GM19395 (cell line): Measurements from ENCODE around the gene RSPH10B2.
"Not testable (repeated sequence)": the region's sequence is repeated elsewhere in the genome, so short reads cannot be mapped to it uniquely, and the experiment has no call there.

Source experiments
- ATAC-seq: cut with Tn5 transposase; IDR thresholded peaks from one replicate; pipeline ENCODE4 v1.9.1; 2021; ENCODE audit warnings: mild to moderate bottlenecking, moderate library complexity; ENCODE audit not compliant: unreplicated experiment

RSPH10B2 gene

GRCh38 chr7:6837081-6837480 lies 83.2 kb downstream of the RSPH10B2 start:
- ATAC-seq, result not testable (repeated sequence)

- not testable (repeated sequence) for ATAC-seq
Observed at GRCh38 chr7:6842278-6842921, 88.5 kb downstream of the RSPH10B2 start.

- not testable (repeated sequence) for ATAC-seq
Observed at GRCh38 chr7:6843092-6843491, 89.2 kb downstream of the RSPH10B2 start.

DNA sequence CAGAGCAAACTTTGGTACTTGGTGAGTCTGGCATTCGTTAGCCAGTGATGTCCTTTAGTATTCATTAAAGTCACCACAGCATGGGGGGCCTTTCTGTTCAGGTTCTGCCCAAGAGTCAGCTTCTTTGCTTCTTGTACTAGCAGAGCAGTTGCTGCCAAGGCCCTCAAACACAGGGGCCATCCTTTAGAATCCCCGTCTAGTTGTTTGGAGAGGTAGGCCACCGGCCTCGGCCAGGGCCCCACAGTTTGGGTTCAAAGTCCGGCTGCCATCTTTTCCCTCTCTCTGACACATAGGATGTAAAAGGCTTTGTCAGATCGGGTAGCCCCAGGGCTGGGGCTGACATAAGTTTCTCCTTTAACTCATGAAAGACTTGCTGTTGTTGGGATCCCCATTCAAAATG lies 89.8 kb downstream of the RSPH10B2 start:
- not testable (repeated sequence) for ATAC-seq

- ATAC-seq, result not testable (repeated sequence)
Observed at GRCh38 chr7:6845971-6846449, 92.1 kb downstream of the RSPH10B2 start.

- ATAC-seq, result not testable (repeated sequence)
Observed at GRCh38 chr7:6847751-6848150, 93.8 kb downstream of the RSPH10B2 start.
